Effector CD4-positive, alpha-beta T cell (primary cell): ENCODE data around the gene MYH9.
"Not testable (repeated sequence)": the region's sequence is repeated elsewhere in the genome, so short reads cannot be mapped to it uniquely, and the experiment has no call there.

ENCODE experiments used
- DNase-seq: peaks from one replicate; pipeline ENCODE4 v3.0.0-alpha.2; 2020

The MYH9 gene

DNA sequence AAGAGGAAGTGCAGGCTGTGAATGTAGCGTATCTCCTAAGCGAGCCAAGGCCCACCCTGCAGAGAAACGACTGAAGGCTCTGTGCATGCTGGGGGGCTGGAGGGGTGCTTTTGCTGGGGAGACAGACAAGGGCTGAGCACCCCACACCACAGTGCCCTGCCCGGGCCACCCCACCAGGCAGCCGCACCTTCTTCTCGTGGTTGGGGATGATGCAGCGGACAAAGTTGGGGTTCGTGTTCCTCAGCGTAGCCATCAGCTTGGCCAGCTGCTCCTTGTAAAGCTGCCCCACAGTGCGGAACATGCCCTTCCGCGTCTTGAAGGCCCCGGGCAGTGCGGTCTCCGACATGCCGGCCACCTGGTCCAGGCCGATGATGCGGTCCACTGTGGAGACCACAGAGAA lies 81.5 kb downstream of the MYH9 start:
- DNase-seq, result no peak

DNA sequence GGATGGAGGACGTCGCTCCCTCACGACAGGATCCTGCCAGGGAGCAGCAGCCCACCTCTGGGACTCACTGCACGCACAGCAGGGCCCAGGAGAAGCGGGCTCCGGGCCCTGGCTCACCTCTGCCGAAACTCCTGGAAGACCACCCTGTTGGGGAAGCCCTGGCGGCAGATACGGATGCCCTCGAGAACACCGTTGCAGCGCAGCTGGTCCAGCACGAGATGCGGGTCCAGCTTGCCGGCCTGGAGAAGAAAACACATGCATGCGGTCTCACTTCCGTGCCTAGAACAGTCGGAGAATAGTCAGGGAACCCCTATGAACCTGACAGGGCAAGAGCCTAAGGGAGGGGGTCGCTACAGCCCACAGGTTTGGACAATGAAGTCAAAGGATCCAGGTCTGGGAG lies 82.0 kb downstream of the MYH9 start:
- DNase-seq, result no peak

DNA sequence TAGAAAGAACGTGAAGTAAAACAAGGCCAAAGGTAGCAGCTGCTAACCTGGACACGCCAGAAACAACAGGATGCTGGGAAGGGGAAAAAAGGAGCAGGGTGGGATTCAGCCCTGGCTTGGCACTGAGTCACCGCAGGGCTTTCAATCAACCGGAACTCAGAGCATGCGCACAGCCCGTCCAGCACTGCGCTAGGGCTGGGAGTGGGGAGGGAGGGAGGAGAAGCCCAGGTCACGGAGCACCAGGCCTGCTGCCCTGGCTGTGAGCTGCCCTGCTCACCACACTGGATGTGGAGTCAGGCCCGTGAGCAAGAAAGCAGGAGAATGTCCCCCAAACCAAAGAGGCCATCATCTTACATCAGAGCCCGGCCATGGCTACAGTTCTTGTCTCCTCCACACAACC lies 83.3 kb downstream of the MYH9 start:
- no peak for DNase-seq

DNA sequence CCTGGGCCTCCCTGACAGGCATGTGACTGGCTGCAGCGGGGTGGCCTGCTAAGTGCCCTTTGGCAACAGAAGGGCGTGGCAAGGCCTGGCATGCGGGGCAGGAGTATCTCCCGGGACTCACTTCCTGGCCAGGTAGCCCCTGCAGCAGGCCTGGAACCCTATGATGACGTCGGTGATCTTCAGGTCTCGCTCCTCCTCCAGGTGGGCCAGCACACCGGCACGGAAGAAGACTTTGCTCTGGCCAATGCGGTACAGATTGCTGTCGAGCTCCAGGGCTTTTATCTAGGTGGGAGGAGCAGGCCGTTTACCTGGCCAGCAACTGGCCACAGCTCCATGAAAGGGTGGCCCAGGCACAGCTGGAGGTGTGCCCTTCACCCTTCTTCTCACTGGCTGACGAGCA lies 83.9 kb downstream of the MYH9 start:
- DNase-seq, result no peak

DNA sequence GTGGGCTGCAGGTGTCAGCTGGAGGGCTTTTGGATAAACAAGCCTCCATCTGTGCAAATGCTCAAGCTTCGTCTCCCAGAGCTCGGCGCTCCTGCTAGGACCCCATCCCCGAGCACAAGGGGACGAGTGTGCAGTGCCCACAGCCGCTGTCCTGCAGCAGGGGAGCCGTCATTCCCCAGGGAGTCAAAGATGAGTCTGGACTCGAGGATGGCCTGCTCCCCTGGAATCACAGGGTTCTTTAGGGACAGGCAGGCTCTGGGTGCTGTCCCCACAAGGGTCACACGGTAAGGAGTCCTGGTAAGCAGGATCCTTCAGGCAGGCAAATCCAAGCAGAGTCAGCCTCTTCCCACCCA lies 84.7 kb downstream of the MYH9 start:
- no peak for DNase-seq

DNA sequence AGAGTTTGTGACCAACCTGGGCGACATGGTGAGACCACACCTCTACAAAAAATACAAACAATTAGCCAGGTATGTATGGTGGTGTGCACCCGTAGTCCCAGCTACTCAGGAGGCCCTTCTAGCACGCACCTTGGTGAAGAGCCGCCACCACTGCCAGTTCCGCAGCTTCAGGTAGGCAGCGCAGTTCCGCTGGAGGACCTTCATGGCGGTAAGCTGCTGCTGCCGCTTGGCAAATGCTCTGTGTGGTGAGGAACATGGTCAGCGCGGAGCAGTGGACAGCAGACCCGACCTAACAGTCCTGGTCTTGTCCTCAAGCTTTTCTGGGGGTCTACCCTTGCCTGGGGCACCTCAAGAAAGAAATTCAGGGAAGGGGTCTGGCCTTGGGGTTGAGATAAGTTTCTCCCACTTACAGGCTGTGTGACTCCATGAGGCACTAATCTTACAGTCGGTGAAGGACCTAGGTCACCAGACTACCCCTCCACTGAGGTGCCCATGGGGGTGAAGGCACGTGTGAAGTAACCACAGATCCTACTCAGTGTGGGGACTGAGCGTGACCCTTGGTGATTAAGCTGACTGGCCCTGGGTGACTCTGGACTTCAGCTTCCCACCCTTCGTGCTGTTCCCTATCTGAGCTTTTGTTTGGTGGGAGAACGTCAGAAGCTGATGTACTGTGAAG lies 85.2 kb downstream of the MYH9 start:
- DNase-seq, result no peak

DNA sequence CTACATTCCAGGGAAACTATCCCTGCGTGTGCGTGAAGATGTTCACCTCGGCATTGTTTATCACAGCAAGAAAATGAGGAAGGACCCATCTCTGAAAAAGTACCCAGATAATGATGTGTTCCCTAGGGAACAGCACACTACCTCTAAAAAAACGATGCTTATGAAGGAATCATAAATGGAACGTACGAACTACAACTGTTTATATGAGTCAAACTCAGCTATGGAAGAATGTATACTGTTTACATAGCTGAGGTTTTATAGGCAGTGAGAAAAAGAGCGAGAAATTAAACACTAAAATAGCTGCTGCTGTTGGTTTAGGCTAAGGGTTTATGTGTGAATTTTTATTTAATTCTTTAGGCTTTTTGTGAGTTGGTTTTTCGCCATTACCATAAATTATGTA lies 85.9 kb downstream of the MYH9 start:
- DNase-seq, result no peak

DNA sequence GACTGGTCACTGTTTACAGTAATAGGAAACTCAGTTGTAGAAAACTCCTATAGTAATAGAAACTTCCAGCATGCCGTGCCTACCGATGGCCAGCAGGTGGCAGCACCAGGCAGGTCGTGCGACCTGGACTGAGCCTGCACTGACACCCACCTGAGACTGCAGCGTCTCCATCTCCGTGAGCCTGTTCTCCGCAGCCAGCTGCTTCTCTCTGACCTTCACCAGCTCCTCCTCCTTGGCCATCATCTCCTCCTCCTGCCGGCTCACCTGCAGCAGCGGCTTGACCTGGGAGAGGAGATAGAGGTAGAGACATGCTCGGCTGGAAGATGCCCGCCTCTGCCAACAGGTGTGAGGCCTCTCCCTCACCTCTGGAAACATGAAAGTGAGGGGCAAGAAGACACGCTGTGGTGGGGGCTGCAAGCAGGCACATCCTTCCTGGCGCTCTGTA lies 86.4 kb downstream of the MYH9 start:
- peak; percentile 81 for DNase-seq

DNA sequence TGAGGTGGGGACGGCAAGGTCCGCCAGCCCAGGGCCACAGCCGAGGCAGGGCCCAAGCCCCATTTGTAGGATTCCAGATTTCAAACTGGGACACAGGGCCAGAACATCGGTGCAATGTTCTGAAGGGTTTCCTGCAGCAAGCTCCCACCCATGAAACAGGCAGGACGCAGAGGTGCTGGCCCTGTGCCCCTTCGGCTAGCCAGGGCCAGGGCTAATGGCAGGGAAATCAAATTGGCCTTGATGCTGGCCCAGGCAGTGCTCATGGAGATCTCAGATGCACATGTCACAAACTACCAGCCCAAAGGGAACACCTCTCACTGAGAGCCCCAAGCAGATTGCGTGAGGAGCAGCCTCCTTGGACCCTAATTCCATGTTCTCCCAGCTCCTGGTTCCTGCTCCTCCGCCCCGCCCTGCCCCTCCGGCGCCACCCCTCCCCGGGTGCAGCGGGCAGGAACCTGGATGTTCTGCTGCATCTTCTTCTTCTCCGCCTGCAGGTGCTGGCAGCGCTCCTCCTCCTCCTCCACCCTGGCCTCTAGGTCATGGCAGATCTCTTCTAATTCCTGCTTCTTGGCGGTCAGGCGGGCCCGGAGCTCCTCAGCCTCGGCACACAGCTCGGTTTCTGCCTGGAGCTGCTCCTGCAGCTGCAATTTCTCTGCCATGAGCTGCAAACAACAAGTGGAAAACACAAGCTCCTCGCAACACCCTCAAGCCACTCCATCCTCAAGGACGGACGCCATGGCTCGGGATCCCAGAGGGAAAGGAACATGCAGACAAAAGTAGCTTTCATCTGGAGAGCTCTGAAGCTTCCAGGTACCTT lies 87.2 kb downstream of the MYH9 start:
- DNase-seq, result no peak

DNA sequence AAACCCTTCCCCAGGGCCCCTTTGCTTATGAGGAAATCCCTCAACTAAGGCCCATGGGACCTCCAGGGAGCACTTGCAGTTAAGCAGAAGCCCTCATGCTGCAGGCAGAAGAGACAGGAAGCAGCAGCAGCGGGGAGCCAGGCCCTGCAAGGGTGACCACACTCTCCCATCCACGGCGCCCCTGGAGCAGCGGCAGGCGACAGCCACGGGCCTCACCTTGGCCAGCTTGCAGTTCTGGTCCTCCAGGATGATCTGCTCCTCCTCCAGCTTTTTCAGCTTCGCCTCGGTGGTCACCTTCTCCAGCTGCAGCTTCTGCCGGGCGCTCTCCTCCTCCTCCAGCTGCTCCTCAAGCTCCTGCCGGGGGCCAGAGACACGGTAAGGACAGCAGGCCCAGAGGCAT lies 87.9 kb downstream of the MYH9 start:
- no peak for DNase-seq

DNA sequence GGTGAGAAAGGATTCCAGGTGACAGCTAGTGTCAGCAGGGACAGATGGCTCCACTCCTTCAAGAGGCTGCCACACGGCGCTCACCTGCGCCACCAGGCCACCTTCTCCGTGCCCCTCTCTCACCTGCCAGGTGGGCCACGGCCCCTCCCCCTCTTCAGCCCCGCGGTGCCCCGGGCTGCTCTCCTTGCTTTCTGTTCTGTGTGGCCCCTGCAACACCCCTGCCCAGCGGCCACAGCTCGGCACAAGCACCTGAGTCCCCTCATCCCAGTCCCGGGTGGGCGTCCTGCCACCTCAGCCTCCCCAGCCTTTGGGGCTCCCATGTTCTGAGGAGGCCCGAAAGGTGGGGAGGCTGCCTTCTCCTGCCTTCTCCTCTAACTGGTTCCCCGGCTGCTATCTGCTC lies 88.5 kb downstream of the MYH9 start:
- no peak for DNase-seq

DNA sequence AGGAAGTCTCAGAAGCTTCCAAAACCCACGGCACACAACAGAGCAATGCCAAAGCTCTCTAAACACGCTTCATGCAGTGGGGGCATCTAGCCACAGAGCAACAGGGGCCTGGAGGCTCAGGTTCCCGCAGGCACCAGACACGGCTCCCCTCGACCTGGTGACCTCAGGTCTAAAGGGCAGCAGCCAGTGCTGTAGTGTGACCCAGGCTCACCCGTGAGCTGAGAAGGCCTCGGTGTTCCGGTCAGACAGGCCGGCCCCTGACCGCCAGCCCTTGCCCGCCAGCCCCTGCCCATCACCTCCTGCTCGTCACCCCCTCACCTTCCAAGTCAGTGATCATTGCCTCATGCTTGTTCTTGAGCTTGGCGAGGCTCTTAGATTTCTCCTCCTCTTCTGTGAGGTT lies 89.2 kb downstream of the MYH9 start:
- DNase-seq, result no peak

DNA sequence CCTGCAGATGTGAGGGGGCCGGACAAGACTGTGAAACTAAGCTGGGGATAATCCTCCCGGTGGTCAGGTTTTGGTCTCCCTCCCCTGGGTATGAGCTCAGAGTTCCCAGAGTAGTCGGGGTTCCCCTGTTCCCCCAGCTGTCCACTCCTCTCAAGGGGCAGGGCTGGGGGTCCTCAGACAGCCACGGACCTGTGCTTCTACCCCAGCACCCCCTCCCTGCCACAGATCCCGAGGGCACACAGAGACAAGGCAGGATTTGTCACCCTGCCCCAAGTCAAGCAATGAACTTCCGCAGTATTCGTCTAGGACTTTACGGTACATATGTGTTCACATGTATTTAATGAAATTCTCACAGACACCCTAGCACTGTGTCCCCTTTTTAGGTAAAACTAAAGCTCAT lies 89.6 kb downstream of the MYH9 start:
- no peak for DNase-seq

DNA sequence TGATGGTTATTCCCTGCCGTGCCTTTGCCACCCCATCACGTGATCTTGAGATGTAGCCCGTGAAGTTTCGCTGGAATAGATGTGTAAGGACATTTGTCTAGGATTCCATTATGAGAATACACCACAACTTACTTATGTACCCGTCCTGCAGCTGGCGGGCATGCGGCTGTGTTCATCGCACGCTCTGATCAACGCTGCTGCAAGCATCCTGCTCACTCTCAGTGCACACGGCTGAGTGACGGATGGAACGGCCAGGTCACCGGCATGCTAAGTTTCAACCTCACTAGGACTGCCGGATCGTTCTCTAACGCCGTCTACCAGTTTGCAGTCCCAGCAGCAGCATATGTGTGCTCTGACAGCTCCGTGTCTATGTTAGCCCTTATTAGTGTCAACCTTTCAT lies 90.2 kb downstream of the MYH9 start:
- no peak for DNase-seq

DNA sequence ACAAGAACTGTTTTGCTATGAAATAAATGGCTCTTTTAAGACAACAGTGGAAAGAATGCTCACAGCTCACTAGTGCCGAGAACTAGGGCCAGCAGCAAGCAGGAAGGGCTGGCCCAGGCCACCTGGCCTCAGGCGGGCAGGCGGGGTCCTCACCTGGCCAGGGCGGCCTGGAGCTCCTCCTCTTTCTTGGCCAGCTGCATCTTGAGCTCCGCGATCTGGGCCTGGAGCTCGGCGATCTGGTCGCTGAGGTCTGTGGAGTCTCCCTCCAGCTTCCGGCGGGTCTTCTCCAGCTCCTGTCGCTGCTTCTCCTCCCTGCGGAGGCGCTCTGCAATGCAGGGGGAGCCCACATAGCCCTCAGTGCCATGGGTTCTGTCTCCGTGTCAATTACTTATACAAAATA lies 91.1 kb downstream of the MYH9 start:
- no peak for DNase-seq

DNA sequence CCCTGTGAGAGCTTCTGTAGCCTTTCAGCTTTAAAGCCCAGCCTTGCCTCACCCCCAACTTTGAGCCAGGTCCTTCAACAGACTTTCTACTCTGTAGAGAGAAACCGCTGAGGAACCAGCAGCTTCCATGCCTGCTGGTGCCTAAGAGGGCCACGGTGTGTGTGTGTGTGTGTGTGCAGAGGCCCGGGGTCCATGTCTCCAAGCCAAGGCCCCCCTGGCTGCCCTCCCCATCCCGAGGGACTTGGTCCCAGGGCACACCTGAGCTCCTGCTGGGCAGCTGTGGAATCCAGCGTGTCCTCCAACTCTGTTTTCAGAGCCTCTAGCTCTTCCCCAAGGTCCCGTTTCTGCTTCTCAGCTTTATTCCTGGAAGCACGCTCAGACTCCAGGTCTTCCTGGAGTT lies 92.5 kb downstream of the MYH9 start:
- no peak for DNase-seq

DNA sequence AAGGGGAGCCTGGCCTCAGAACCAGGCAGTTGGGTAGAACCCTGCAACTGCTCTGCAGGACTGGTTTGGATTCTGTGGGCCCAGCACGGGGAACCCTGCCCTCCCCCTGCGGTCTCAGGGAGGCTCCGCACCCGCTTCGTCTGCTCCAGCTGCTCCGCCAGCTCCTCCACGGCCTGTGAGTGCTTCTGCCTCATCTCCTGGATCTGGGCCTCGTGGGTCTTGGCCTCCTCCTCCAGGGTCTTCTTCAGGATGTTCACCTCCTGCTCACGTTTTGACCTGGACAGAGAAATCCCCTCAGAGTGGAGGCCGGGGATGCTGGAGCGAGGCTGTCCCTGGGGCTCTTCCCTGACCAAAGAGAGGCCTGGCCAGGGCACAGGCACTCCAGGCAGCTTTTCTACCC lies 93.0 kb downstream of the MYH9 start:
- DNase-seq, result no peak

DNA sequence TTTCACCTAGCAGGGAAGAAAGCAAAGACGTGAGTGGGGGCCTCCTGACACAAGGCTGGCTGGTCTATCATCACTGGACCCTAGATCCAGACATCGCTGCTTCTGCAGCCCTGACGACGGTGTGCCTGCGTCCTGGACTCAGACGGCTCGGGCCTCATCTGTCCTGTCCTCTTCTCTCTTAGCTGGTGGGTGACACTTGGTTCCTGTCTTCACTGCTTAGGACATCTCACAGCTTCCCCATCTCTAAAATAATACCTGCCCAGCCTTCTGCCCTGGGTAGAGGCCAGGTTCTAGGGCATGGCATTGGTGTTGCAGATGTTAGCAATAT lies 93.5 kb downstream of the MYH9 start:
- no peak for DNase-seq

DNA sequence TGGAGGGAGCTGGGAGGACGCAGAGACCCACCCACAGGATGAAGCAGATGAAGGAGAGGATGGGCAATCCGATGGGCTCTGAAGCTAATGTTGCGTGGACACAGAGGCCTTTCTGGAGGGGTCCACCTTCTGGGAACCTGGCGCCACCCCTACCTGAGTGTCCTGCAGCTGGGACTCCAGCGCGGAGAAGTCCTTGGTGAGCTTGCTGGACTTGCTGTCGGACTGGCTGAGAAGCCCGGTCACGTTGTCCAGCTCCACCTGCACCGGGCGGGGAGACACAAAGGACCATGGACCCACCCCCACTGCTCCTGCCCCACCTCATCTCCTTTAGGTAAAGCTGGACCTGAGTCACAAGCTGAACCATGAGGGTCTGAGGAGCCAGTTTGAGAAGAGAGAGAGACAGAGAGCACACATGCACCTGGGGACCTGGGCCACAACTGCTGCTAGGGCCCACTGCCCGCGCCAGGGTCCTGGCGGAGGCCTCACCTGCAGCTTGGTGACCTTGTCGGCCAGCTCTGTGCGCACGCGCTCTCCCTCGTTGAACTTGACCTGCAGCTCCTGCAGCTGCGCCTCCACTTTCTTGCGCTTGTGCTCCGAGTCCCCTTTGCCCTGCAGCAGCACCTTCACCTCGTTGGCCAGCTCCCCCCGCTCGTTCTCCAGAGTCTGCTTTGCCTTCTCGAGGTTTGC lies 94.0 kb downstream of the MYH9 start:
- DNase-seq, result no peak

DNA sequence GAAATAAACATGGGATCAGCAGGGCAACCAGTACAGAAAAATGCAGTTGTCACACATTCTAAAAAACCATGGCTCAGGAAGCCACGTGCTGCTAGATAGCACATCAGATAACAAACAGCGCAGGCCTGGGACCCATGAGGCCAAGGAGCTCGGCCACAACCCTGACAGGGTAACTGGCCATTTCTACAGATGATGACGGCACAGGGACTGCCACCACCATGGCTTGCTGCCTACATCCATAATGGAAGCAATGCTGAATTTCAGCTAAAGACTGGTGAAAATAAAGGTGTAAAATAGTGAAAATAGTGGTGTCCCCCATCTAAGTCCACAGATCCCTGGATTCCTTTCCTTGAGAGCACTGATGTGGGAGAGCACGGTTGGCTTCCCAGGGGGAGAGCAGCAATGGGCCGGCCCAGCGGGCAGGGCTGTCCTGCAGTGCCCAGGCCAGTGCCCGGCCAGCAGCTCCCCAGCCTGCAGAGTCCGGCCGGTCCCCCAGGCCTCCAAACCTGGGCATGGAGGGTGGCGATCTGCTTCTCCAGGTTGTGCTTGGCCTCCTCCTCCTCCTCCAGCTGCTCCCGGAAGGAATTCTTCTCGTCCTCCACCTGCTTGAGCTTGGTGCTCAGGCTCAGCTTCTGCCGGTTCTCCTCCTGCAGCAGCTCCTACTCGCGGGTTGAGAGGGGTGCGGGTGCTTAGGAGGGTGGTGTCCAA lies 94.8 kb downstream of the MYH9 start:
- no peak for DNase-seq

DNA sequence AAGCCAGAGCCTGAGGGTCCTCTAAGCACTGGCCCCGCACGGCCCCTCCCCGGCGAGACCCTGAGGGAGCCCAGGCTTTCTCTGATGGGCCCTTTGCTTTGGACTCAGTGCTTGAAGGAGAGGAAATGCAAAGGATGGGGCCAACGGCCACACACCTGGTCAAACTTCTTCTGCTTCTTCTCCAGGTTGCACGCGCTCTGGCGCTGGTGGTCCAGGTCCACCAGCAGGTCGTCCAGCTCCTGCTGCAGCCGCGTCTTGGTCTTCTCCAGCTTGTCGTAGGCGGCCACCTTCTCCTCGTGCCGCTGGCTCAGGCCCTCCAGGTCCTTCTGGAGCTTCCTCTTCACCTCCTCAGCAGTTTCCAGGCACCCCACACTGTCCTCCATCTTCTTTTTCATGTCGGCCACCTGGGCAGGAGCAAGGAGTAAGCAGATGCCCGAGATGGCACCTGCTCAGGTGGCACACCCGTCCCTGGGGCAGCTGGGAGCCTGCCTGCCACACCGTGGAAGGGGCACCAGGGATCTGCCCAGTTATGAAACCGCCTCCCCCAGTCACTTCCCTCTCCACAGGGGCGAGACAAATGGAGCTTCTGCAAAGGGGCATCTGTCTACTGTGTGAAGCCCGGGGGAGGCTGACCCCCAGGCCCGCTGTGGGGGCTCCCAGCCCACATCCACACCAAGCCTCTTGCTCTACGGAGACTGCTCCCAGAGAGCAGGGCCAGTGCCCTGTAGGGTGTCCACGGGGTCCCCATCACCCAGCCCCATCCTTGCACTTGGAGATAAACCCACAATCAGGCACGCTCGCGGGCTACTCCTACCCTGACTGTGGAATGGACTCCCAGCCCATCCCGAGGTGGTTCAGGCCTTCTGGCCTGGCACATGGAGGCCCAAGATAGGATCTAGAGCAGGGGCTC lies 95.7 kb downstream of the MYH9 start:
- DNase-seq, result no peak

DNA sequence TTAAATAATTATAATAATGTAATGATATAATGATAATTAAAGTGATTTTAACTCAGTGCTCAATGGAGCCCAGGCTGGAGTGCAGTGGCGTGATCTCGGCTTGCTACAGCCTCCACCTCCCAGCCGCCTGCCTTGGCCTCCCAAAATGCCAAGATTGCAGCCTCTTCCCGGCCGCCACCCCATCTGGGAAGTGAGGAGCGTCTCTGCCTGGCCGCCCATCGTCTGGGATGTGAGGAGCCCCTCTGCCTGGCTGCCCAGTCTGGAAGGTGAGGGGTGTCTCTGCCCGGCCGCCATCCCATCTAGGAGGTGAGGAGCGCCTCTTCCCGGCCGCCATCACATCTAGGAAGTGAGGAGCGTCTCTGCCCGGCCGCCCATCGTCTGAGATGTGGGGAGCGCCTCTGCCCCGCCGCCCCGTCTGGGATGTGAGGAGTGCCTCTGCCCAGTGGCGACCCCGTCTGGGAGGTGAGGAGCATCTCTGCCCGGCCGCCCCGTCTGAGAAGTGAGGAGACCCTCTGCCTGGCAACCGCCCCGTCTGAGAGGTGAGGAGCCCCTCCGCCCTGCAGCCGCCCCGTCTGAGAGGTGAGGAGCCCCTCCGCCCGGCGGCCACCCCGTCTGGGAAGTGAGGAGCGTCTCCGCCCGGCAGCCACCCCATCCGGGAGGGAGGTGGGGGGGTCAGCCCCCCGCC lies 97.2 kb downstream of the MYH9 start:
- not testable (repeated sequence) for DNase-seq
